Activated CD4-positive, CD25-positive, alpha-beta regulatory T cell treated with anti-CD3 and anti-CD28 coated beads, Interleukin-2, amount 50 U/mL, for 16 hours (primary cell): Measurements from ENCODE around the gene ZNF14.
"Not testable (repeated sequence)": the region's sequence is repeated elsewhere in the genome, so short reads cannot be mapped to it uniquely, and the experiment has no call there.

Experiments
- DNase-seq: peaks from one replicate; pipeline ENCODE4 v3.0.0-alpha.2; 2020; ENCODE audit warnings: low read depth, low spot score

Gene ZNF14

GRCh38 chr19:19689023-19689422 lies 43.9 kb downstream of the ZNF14 start:
- not testable (repeated sequence) for DNase-seq

GRCh38 chr19:19687090-19687489 lies 45.8 kb downstream of the ZNF14 start:
- no peak for DNase-seq

GRCh38 chr19:19686580-19686979 lies 46.3 kb downstream of the ZNF14 start:
- DNase-seq: no peak

DNA sequence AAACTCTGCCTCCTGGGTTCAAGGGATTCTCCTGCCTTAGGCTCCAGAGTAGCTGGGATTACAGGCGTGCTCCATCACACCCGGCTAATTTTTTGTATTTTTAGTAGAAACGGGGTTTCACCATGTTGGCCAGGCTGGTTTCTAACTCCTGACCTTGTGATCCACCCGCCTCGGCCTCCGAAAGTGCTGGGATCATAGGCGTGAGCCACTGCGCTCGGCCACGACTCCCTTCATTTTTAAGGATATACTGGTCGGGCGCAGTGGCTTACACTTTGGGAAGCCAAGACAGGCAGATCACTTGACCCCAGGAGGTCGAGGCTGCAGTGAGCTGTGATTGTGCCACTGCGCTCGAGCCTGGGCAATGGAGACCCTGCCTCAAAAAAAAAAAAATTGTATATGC lies 46.8 kb downstream of the ZNF14 start:
- not testable (repeated sequence) for DNase-seq

DNA sequence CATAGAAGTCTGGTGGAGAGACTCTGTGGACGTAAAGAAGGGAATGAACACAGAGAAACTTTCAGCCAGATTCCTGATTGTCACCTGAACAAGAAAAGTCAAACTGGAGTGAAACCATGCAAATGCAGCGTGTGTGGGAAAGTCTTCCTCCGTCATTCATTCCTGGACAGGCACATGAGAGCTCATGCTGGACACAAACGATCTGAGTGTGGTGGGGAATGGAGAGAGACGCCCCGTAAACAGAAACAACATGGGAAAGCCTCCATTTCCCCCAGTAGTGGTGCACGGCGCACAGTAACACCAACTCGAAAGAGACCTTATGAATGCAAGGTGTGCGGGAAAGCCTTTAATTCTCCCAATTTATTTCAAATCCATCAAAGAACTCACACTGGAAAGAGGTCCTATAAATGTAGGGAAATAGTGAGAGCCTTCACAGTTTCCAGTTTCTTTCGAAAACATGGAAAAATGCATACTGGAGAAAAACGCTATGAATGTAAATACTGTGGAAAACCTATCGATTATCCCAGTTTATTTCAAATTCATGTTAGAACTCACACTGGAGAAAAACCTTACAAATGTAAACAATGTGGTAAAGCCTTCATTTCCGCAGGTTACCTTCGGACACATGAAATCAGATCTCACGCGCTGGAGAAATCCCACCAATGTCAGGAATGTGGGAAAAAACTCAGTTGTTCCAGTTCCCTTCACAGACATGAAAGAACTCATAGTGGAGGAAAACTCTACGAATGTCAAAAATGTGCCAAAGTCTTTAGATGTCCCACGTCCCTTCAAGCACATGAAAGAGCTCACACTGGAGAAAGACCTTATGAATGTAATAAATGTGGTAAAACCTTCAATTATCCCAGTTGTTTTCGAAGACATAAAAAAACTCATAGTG lies 53.5 kb downstream of the ZNF14 start:
- DNase-seq: no peak

GRCh38 chr19:19677579-19677978 lies 55.3 kb downstream of the ZNF14 start:
- no peak for DNase-seq

GRCh38 chr19:19674315-19674714 lies 58.6 kb downstream of the ZNF14 start:
- no peak for DNase-seq

DNA sequence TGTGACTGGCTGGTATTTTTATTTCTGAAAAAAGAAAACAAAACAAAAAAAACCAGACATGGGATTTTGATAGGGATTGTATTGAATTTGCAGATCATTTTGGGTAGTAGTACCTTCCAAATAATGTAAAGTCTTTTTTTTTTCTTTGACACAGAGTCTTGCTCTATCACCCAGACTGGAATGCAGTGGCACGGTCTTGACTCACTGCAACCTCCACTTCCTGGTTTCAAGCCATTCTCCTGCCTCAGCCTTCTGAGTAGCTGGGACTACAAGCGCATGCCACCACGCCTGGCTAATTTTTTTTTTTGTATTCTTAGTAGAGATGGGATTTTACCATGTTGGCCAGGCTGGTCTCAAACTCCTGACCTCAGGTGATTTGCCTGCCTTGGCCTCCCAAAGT lies 60.1 kb downstream of the ZNF14 start:
- no peak for DNase-seq

- DNase-seq: no peak
These were observed 62.8 kb downstream of the ZNF14 start for GRCh38 chr19:19670070-19670551.

GRCh38 chr19:19668230-19669012 lies 64.5 kb downstream of the ZNF14 start, which contains the start of gene ZNF101:
Gene ZNF101, plus strand, starts transcription at chr19:19668839. Its CDS starts 125 bp downstream, at chr19:19668964.
- DNase-seq: peak; percentile 88

GRCh38 chr19:19665420-19665948 lies 67.4 kb downstream of the ZNF14 start:
- DNase-seq: not testable (repeated sequence)

GRCh38 chr19:19663256-19664120 lies 69.4 kb downstream of the ZNF14 start, which contains the start of gene ATP13A1:
Gene ATP13A1, minus strand, starts transcription at chr19:19663676. Its CDS starts 10 bp downstream, at chr19:19663666.
- DNase-seq: peak; percentile 90

DNA sequence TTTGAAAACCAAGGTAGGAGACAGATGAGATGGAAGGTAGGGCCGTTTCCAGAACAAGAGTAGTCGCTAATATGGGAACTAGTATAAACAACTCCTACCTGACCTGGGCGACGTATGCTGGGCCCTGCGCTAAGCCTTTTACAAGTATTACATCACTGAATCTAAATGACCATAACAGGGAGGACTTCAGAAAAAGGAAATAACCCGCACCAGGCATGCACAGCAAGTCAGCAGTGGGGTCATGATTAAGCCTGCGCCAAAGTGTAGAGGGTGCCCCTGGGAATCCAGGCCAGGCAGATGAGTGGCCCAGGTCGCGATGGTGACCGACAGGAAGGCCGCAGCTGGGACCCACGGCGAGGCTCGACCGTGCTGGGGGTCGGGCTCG lies 70.0 kb downstream of the ZNF14 start:
- DNase-seq: no peak

DNA sequence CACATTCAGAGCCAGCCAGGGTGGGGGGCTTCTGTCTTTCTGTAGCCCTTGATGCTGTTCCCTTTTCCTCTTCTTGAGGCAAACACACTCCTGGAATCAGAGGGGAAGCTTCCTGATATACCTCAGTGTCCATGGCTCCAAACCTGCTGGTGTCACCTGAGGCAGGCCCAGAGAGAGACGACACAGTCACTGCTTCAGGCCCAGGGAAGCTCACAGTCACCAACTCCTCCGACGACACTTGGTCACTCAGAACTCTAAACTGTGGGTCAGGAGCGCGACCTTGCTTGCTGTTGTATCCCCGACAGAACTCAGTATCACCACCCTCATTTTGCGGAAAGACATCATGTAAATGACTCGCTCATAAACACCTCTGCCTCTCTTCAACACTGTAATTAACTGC lies 70.6 kb downstream of the ZNF14 start:
- no peak for DNase-seq

DNA sequence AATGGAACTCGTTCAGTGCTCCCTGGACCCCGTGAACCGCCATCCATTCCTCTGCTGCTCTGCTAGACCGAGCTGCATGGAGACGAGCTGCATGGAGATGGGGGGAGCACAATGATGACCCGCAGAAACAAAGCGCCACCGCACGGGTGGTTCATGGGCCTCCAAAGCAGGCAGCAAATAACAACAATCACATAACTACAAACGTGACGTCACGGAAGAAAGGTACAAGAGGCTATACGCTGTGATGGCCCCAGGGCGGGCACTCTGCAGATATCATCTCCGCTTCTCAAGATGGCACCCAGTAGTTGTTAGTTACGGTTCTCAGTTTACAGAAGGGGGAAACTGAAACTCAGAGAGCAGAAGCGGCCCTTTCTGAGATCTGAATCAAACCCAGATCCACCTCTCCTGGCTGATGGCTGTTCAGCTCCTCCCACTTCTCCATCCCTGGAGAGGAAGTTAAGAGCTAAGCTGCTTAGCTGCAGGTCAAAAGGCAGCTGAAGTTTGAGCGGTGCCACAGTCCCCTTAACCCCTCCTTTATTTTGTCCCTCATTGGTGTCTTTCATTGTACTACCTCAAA lies 71.1 kb downstream of the ZNF14 start:
- no peak for DNase-seq

DNA sequence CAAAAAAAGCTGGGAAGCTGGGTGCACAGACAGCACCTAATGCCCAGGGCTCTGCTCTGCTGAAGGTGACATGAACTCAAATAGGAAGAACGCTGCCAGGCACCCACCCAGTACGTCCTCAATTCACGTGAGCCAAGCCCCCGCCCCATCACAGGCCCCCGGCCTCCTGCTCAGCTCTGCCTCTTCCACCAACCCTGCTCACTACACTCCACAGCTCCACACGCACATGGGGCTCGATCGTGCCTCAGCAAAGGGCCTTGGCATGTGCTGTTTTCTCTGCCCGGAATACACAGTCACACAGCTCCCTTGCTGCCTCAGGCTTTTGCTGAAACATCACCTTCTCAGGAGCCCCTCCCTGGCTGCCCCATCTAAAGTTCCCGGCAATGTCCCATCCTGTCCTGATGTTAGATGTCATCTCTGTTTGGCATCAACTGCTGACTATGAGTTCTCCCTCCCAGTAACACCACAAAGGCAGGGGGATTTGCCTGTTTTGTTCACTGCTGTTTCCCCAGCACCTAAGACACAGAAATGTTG lies 71.7 kb downstream of the ZNF14 start:
- DNase-seq: no peak
